ENCODE measurements around the gene TLCD2. TPM values are rescaled to one million over a fixed set of nuclear protein-coding genes. Genes with fewer than 3 reads are reported as not detected.
A peak's percentile ranks its signal among the peaks of the same experiment; 100 is the strongest.

Gene TLCD2
- total and polyA plus RNA-seq, 9 of the 15 experiments (the other 6 are each of a cell fraction or from before 2014, with no cell fraction given): 0.10 to 0.89 (median 0.58) TPM

GRCh38 chr17:1710807-1711553, 803 bp upstream of the TLCD2 start:
- ChIA-PET POLR2A (interaction anchor here (0.7 kb wide), 1 partner anchor 411 kb away, joined by 3 read pairs; no protein-coding TSS in a partner anchor), CTCF (ENCODE audit: low intra/inter-chr PET ratio) (no interaction called here)
- Histone ChIP-seq H3K9me1 (ENCODE audit: control insufficient read depth, insufficient read depth, low read length) (no peaks in the 10 kb centered on the region), H4K20me1 (replicated peaks; ENCODE audit: control insufficient read depth, insufficient read depth, low read length) (0 out of 2 replicates have a peak, but pooled peaks cover 3% of the 10 kb centered on the region), H3K79me2 (ENCODE audit: control insufficient read depth, insufficient read depth, low read length) (peaks cover 43% of the 10 kb centered on the region), H3K9ac (ENCODE audit: insufficient read depth in 1 of 2, low read depth in 2 of 2, low read length in 2 of 2) (peak overlapping the region; percentile 65 to 92; a peak in 3 of 4 replicates), H3K4me2 (ENCODE audit: insufficient read depth, low read length) (peak overlapping the region; percentile 67), H3K4me1 (replicated peaks in 1 of 2; ENCODE audit: control insufficient read depth in 2 of 2, insufficient read depth in 2 of 2, low read length in 2 of 2) (peaks cover 31 to 70% of the 10 kb centered on the region in 2 experiments), H3K27ac (ENCODE audit: extremely low read depth, low read depth, low read length) (peak overlapping the region; percentile 66), H3K9me3 (replicated peaks; ENCODE audit: control insufficient read depth, insufficient read depth, low read depth, low read length) (no peaks in the 10 kb centered on the region), H3K27me3 (ENCODE audit: control insufficient read depth in 2 of 2, insufficient read depth in 2 of 2, low read length in 2 of 2) (no peaks in the 10 kb centered on the region), H3K4me3 (peak overlapping the region; percentile 53), H2AFZ (ENCODE audit: low read depth, low read length) (no peak overlapping the region; the same call in 1 of the 2 replicates), H3K36me3 (ENCODE audit: control insufficient read depth, insufficient read depth, low read length) (peaks cover 25% of the 10 kb centered on the region; the same call in 2 of the 3 replicates)
- BruUV-seq (replicated peaks): no TSS peak
- WGBS (ENCODE audit: insufficient coverage, low coverage, missing lambda C conversion rate): 24% methylated on average over 6 of the region's 14 CpGs
- ATAC-seq (no peak), FAIRE-seq (no peak), DNase-seq (ENCODE audit: extremely low read depth in 1 of 4, low spot score in 3 of 4) (no peak)
- in situ Hi-C loops (cut with MboI): loop anchor here (5.0 to 10.0 kb wide), 2 partner anchors 39 to 324 kb away; partner anchors contain the start of gene DPH1
- TF ChIP-seq ZBTB7A (IDR thresholded peaks at IDR 0.05; ENCODE audit: borderline replicate concordance, control insufficient read depth, low read depth, low read length): peak; percentile 61
- TF ChIP-seq SUPT5H (IDR thresholded peaks at IDR 0.05): 0 out of 2 replicates have a peak, but pooled peaks have one; percentile 32
- TF ChIP-seq TRIM24 (IDR thresholded peaks at IDR 0.05): no peak
- no peak for TF ChIP-seq ESRRA (IDR thresholded peaks at IDR 0.05; ENCODE audit: borderline replicate concordance, low read depth)
- TF ChIP-seq POLR2A (conservative IDR thresholded peaks at IDR 0.05): peak; percentile 49; the same call in 1 of the 2 replicates
- no peak for TF ChIP-seq NR2C2 (CRISPR knock-in tag; IDR thresholded peaks at IDR 0.05)
- TF ChIP-seq NR2C2 (tag; IDR thresholded peaks at IDR 0.05): peak; percentile 82
- TF ChIP-seq ZBTB8A (IDR thresholded peaks at IDR 0.05; ENCODE audit: partially characterized antibody): no peak
- TF ChIP-seq PYGO2 (tag; IDR thresholded peaks at IDR 0.05): no peak
- TF ChIP-seq GTF3C2 (IDR thresholded peaks at IDR 0.05; ENCODE audit: borderline replicate concordance, extremely low read depth, insufficient read length): no peak
- TF ChIP-seq ZNF551 (CRISPR knock-in tag; IDR thresholded peaks at IDR 0.05): no peak
- no peak for TF ChIP-seq TARDBP (IDR thresholded peaks at IDR 0.05)
- TF ChIP-seq POLR2AphosphoS5 (IDR thresholded peaks at IDR 0.05; ENCODE audit: control insufficient read depth, insufficient read depth, low read depth, low read length): peak; percentile 47; the same call in 1 of the 2 replicates
- intact Hi-C loops (cut with micrococcal nuclease): no loop called here
